Midbrain (tissue), 1 donor: ENCODE data around the gene PAQR9.
"Not testable (repeated sequence)": the region's sequence is repeated elsewhere in the genome, so short reads cannot be mapped to it uniquely, and the experiment has no call there.

Source experiments
- DNase-seq: peaks from one replicate; lab custom pipeline; 2025; lab: John Stamatoyannopoulos, UW

PAQR9 gene, protein sequence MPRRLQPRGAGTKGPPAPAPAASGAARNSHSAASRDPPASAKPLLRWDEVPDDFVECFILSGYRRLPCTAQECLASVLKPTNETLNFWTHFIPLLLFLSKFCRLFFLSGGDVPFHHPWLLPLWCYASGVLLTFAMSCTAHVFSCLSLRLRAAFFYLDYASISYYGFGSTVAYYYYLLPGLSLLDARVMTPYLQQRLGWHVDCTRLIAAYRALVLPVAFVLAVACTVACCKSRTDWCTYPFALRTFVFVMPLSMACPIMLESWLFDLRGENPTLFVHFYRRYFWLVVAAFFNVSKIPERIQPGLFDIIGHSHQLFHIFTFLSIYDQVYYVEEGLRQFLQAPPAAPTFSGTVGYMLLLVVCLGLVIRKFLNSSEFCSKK

DNA sequence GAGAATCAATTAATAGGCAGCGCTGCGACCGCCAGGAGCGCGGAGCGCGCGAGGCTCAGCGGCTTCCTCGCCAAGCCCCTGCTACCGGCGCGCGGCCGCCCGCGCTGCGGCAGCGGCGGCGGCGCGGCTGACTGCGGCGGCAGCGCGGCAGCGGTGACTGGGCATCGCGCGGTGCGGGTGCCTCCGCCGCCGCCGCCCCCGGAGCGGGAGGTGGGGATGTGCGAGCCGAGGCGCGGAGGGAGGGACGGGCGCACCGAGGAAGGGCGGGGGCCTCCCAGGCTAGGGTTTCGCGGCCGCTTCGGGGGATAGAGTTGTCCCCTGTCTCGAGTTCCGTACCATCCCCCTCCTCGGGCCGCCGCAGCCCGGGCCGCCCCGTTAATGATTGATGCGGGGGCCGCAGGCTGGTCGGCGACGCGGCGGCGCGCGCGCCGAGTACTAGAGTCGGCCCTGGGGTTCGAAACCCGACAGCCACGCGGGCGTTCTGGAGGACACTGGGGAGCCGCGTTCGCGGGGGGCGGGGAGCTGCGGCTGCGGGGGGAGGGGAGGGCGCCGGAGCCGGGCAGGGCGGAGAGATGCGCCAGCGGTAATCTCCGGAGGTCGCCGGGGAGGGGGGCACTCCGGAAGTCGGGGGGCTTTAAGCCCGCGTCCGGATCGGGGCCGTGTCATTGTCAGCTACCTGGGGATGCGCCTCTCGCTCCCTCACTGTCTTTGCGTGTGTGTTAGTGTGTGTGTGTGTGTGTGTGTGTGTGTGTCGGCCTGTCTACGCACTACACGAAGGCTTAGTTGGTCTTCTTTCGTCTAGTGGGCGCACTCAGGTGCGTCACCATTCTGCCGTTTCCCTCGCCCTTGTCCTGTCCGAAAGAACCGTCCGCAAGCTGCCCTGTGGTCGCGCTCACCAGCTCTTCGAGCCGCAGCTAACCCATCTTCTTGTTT is at the start of gene PAQR9:
PAQR9 (minus strand) TSS at position 159 of the 933 bp plus-strand sequence. CDS start 338 bp downstream, outside the sequence.
- DNase-seq: no peak

DNA sequence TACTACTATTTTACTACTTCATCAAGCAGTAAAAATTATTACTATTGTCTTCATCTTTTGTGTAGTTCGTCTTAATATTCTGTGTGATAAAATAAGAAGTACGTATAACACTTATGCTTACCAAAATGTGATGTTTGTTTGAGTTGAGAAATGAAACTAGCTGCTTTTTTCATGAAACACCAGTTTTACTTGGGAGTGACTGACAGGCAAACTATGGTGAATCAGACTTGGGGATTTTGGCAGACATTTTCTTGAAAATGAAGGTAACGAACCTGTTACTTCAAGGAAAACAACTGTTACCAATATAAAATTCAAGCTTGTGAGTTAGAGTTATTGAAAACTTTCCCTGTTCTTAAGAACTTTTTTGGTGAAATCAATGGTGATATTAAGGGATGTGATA is 48.2 kb upstream of the PAQR9 start:
- DNase-seq: no peak

- no peak for DNase-seq
Measured at GRCh38 chr3:143010024-143010423, 46.5 kb upstream of the PAQR9 start.

- DNase-seq: no peak
Measured at GRCh38 chr3:143004823-143005222, 41.3 kb upstream of the PAQR9 start.

DNA sequence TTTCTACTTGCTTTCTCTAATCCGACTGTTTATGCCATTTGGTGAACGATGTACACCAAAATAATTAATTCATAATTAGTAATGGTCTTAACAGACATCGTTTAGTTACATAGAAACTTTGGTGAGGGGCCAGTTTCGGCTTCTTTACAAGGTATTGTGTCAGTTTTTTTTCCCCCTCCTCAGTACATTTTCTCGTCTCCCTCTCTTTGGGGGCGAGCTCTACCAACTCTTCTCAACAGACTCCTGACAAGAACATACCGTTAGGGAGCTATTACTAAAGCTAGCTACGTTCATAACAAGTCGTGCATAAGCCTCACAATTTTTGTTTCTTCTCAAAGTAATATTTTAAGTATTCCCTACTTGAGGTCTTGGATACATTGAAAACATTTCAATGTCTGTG is 39.3 kb upstream of the PAQR9 start:
- no peak for DNase-seq

DNA sequence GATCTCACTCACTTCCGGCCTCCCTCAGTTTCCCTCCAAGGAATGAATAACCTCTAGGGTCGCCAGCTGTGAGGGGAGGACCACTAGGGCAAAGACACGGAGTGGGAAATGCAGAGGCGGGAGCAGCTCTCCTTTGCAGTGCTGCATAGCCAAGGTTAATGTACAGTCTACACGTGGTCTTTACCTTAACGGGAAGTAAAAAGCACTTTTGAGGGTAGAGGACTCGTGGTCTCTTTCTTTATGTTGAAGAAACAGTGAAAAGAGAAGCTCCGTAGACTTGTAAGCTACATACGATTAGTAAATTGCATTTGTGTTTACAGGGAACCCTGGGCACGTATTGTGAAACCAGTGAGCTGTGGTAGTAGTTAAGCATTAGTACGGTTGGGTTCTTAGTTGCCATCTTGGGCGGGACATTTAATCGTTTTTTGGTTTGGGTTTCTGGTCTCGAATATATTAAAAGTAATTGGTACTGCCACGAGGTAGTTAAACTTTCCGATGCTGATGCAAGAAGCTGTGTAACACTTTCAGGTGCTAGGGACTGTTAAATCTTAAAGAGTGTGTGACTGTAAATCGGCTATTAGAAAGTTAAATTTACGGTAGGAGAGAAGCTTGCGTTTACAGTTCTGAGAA is 38.7 kb upstream of the PAQR9 start:
- DNase-seq: no peak

- peak; percentile 98 for DNase-seq
Measured at GRCh38 chr3:143001369-143002082, 38.1 kb upstream of the PAQR9 start, which contains the start of gene U2SURP. Gene U2SURP (plus strand): TSS chr3:143001570. CDS start chr3:143001629, 59 bp downstream.

GRCh38 chr3:143001034-143001368 is 37.5 kb upstream of the PAQR9 start:
- no peak for DNase-seq

- DNase-seq: no peak
Measured at GRCh38 chr3:143000528-143000927, 37.1 kb upstream of the PAQR9 start.

- DNase-seq: no peak
Measured at GRCh38 chr3:142999881-143000280, 36.4 kb upstream of the PAQR9 start.

- DNase-seq: no peak
Measured at GRCh38 chr3:142998439-142998838, 35.0 kb upstream of the PAQR9 start.

GRCh38 chr3:142997330-142997729 is 33.9 kb upstream of the PAQR9 start:
- DNase-seq: no peak

GRCh38 chr3:142993958-142994442 is 30.5 kb upstream of the PAQR9 start:
- peak; percentile 50 for DNase-seq

- DNase-seq: no peak
Measured at GRCh38 chr3:142992323-142992722, 28.8 kb upstream of the PAQR9 start.

- no peak for DNase-seq
Measured at GRCh38 chr3:142990721-142991120, 27.2 kb upstream of the PAQR9 start.

DNA sequence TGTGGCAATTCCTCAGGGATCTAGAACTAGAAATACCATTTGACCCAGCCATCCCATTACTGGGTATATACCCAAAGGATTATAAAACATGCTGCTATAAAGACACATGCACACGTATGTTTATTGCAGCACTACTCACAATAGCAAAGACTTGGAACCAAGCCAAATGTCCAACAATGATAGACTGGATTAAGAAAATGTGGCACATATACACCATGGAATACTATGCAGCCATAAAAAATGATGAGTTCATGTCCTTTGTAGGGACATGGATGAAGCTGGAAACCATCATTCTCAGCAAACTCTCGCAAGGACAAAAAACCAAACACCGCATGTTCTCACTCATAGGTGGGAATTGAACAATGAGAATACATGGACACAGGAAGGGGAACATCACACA is 25.4 kb upstream of the PAQR9 start:
- DNase-seq: not testable (repeated sequence)

DNA sequence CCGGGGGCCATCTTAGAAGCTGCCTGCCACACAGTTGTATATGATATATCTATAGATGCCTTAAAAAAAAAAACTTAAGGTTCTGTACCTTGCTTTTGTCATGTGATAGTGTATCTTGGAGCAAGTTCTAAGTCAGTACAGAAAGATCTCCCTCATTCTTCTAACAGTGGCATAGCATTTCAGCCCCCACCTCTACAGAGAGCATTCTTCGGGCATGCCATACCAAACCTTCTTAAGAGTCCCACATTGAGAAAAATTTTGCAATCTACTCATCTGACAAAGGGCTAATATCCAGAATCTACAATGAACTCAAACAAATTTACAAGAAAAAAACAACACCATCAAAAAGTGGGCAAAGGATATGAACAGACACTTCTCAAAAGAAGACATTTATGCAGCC is 24.7 kb upstream of the PAQR9 start:
- DNase-seq: not testable (repeated sequence)

DNA sequence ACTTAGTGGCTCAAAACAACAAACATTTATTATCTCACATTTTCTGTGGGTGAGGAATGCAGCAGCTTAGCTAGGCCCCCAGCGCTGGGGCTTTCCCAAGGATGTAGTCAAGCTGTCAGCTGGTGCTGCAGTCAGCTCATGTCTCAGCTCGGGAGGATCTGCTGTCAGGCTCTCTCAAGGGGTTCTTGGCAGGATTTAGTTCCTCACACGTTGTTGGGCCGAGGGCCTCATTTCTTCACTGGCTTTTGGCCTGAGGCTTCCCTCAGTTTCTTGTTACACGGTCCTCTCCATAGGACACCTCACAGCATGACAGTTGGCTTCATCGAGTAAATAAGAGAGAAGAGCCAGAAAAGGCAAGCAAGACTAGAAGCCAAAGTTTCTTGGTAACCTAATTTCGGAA is 24.2 kb upstream of the PAQR9 start:
- no peak for DNase-seq

- DNase-seq: peak; percentile 47
Measured at GRCh38 chr3:142987080-142987700, 23.7 kb upstream of the PAQR9 start.

DNA sequence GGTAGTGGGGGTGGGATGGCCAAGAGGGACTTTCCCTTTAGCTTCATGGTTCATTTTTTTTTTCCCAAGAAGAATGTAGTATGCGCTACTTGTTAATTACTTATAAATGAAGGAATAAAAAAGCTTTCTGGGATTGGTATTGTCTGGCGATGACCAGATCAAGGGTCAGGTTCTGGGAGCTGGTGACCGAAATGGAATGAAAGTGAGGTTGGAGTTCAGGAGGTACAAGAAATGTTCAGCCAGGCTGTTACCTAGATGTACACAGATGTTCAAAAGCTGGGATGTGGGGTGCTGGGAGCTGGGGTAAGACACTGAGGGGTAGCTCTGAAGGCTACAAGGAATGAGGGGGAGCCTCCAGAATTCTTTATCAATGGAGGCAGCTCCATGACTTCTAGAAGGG is 20.8 kb upstream of the PAQR9 start:
- DNase-seq: no peak

DNA sequence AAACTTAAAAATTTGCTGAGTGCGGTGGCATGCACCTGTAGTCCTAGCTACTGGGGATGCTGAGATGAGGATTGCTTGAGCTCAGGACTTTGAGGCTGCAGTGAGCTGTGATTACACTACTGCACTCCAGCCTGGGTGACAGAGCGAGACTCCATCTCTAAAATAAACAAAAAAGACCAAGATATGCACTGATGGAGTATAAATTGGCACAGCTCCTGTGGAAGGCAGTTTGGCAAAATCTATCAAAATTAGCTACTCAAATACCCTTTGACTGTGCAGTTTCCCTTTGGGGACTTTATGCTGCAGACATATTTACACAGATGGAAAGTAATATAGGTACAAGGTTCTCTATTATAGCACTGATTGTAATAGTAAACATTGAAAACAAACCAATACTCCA is 19.8 kb upstream of the PAQR9 start:
- DNase-seq: no peak
